IMR-90 (cell line): ENCODE results near the gene ZFPL1. TPM values are rescaled to one million over a fixed set of nuclear protein-coding genes. Genes with fewer than 3 reads are reported as not detected.

Experiments
- ATAC-seq: fragments of 200-7000 bp; cut with Tn5 transposase; 2 replicates; pipeline ENCODE4 v1.9.1; 2020; ENCODE audit warnings: low read depth, mild to moderate bottlenecking, moderate library complexity
- BruUV-seq: library from RNA; stranded (reverse); fragments of 400-500 nt; replicated peaks from 2 replicates; lab custom pipeline; 2021; lab: Mats Ljungman, UMichigan
- CTCF ChIA-PET: fragments of 300-600 bp; formaldehyde crosslinking; extraction: SDS; loops from one replicate; lab custom pipeline; 2021; ENCODE audit warnings: antibody characterized with exemption; lab: Yijun Ruan, JAX
- POLR2A ChIA-PET: fragments of 300-600 bp; sonication (Branson Sonifier 250); formaldehyde crosslinking; loops from one replicate; lab custom pipeline; 2022; ENCODE audit warnings: antibody characterized with exemption; ENCODE audit not compliant: unreplicated experiment; lab: Charles Lee
- DNase-seq: peaks from one replicate; pipeline ENCODE4 v3.0.0; 2013
- H2AFZ ChIP-seq: replicated peaks from 2 replicates; pipeline ENCODE3; 2013; ENCODE audit warnings: low read length, mild to moderate bottlenecking; ENCODE audit not compliant: poor library complexity
- H2AK5ac ChIP-seq: 2 replicates; pipeline ENCODE4 v1.6.1; 2013; ENCODE audit warnings: low read depth, low read length, inconsistent platforms
- H2AK9ac ChIP-seq: replicated peaks from 2 replicates; pipeline ENCODE3; 2013; ENCODE audit warnings: mild to moderate bottlenecking, low read depth, low read length, moderate library complexity; ENCODE audit not compliant: poor library complexity
- H2BK120ac ChIP-seq: 2 replicates; pipeline ENCODE4 v1.6.1; 2013; ENCODE audit warnings: low read depth, low read length, inconsistent platforms
- H2BK15ac ChIP-seq: 3 replicates; pipeline ENCODE4 v1.6.1; 2013; ENCODE audit warnings: low read depth, low read length, inconsistent platforms
- H2BK20ac ChIP-seq: 2 replicates; pipeline ENCODE4 v1.6.1; 2013; ENCODE audit warnings: low read depth, mild to moderate bottlenecking, inconsistent platforms, low read length, moderate library complexity
- H2BK5ac ChIP-seq: 2 replicates; pipeline ENCODE4 v1.6.1; 2013; ENCODE audit warnings: mild to moderate bottlenecking, low read depth, low read length, inconsistent platforms; ENCODE audit not compliant: poor library complexity, severe bottlenecking
- H3K14ac ChIP-seq: replicated peaks from 2 replicates; pipeline ENCODE4 v1.6.1; 2013; ENCODE audit warnings: low read depth, low read length, inconsistent platforms
- H3K18ac ChIP-seq: 2 replicates; pipeline ENCODE4 v1.6.1; 2013; ENCODE audit warnings: low read depth, low read length, control low read depth
- H3K23ac ChIP-seq: 2 replicates; pipeline ENCODE4 v1.6.1; 2013; ENCODE audit warnings: low read depth, low read length, inconsistent platforms
- H3K27ac ChIP-seq: 2 replicates; pipeline ENCODE4 v1.5.1; 2013; ENCODE audit warnings: mild to moderate bottlenecking, control low read depth, low read length; ENCODE audit not compliant: insufficient read depth
- H3K27me3 ChIP-seq: 2 replicates; pipeline ENCODE4 v1.6.1; 2013; ENCODE audit warnings: low read length; ENCODE audit not compliant: control insufficient read depth, insufficient read depth
- H3K36me3 ChIP-seq: 2 replicates; pipeline ENCODE4 v1.6.1; 2013; ENCODE audit warnings: low read length, mixed read lengths; ENCODE audit not compliant: control insufficient read depth, insufficient read depth
- H3K4ac ChIP-seq: 2 replicates; pipeline ENCODE4 v1.6.1; 2013; ENCODE audit warnings: low read depth, low read length, inconsistent platforms
- H3K4me1 ChIP-seq: 2 replicates; pipeline ENCODE4 v1.6.1; 2013; ENCODE audit warnings: low read length, mixed read lengths; ENCODE audit not compliant: control insufficient read depth, insufficient read depth
- H3K4me2 ChIP-seq: 2 replicates; pipeline ENCODE4 v1.6.1; 2013; ENCODE audit warnings: low read depth, mild to moderate bottlenecking, control low read depth, low read length, moderate library complexity
- H3K4me3 ChIP-seq: 2 replicates; pipeline ENCODE4 v1.5.1; 2013; ENCODE audit warnings: low read depth, mild to moderate bottlenecking, control low read depth, low read length, moderate library complexity; ENCODE audit not compliant: insufficient read depth
- H3K56ac ChIP-seq: 2 replicates; pipeline ENCODE4 v1.6.1; 2013; ENCODE audit warnings: low read length, inconsistent platforms; ENCODE audit not compliant: insufficient read depth; ENCODE audit errors: extremely low read depth
- H3K79me1 ChIP-seq, 2 experiments: 2 replicates each; pipeline ENCODE4 v1.6.1; 2013; ENCODE audit warnings: low read length in 2 of 2, inconsistent platforms in 1 of 2, low read depth in 1 of 2
- H3K9ac ChIP-seq: 2 replicates; pipeline ENCODE4 v1.6.1; 2013; ENCODE audit warnings: low read depth, low read length, control low read depth
- H3K9me1 ChIP-seq: 2 replicates; pipeline ENCODE4 v1.6.1; 2013; ENCODE audit warnings: low read length, inconsistent platforms; ENCODE audit not compliant: insufficient read depth
- H3K9me3 ChIP-seq: 2 replicates; pipeline ENCODE4 v1.6.1; 2013; ENCODE audit warnings: low read length; ENCODE audit not compliant: control insufficient read depth, insufficient read depth
- H4K20me1 ChIP-seq: 2 replicates; pipeline ENCODE4 v1.6.1; 2013; ENCODE audit warnings: low read length, inconsistent platforms; ENCODE audit not compliant: insufficient read depth
- H4K5ac ChIP-seq: 2 replicates; pipeline ENCODE4 v1.6.1; 2013; ENCODE audit warnings: mild to moderate bottlenecking, low read depth, low read length, control low read depth
- H4K8ac ChIP-seq, 2 experiments: 2 replicates each; pipeline ENCODE4 v1.6.1; 2013; ENCODE audit warnings: low read depth in 2 of 2, low read length in 2 of 2, control low read depth in 1 of 2, inconsistent platforms in 1 of 2
- H4K91ac ChIP-seq: 2 replicates; pipeline ENCODE4 v1.6.1; 2013; ENCODE audit warnings: low read depth, low read length, inconsistent platforms; ENCODE audit not compliant: insufficient read depth
- MAZ ChIP-seq: IDR thresholded peaks from 2 replicates; pipeline ENCODE4 v1.6.1; 2012; ENCODE audit warnings: low read depth, mild to moderate bottlenecking, low read length, improper control_type of control experiment, moderate library complexity, borderline replicate concordance
- MXI1 ChIP-seq: IDR thresholded peaks from 2 replicates; pipeline ENCODE4 v1.6.1; 2012; ENCODE audit warnings: low read depth, mild to moderate bottlenecking, low read length, moderate library complexity, borderline replicate concordance
- RAD21 ChIP-seq: IDR thresholded peaks from 2 replicates; pipeline ENCODE4 v1.6.1; 2012; ENCODE audit warnings: low read length, improper control_type of control experiment
- SMC3 ChIP-seq: fragments of 150-350 bp; IDR thresholded peaks from 2 replicates; pipeline ENCODE4 v1.6.1; 2016; ENCODE audit warnings: low read depth, mild to moderate bottlenecking, antibody characterized with exemption, low read length, moderate library complexity
- WGBS, 2 experiments: methylation state at CpG; one replicate each; pipeline versions ENCODE4 v1.1.5 to v1.1.7; 2013; ENCODE audit warnings: missing lambda C conversion rate in 2 of 2; ENCODE audit not compliant: insufficient read length in 1 of 2; ENCODE audit errors: extremely low coverage in 2 of 2; 5-methylcytosine and 5-hydroxymethylcytosine counted together
- dilution Hi-C: fragments of 300-500 bp; cut with HindIII; formaldehyde crosslinking; loops from one replicate; pipeline ENCODE4 v1.14.3; 2018; ENCODE audit warnings: low sequenced_read_pairs; ENCODE audit not compliant: unreplicated experiment
- in situ Hi-C: fragments of 300-500 bp; cut with MboI; formaldehyde crosslinking; loops from 3 replicates; pipeline ENCODE4 v1.14.3; 2019; ENCODE audit warnings: low sequenced_read_pairs, inconsistent platforms, mixed read lengths
- intact Hi-C: fragments of 100-400 bp; cut with micrococcal nuclease; formaldehyde crosslinking; loops from 2 replicates; pipeline ENCODE4 v1.10.0; 2022
- polyA plus RNA-seq, 3 experiments: library from polyadenylated mRNA; depleted of rRNA; stranded (reverse); fragments of >200 nt; gene quantifications; 2 replicates each; pipeline ENCODE4 v1.2.3, GENCODE V29; 2012; ENCODE audit warnings: low replicate concordance in 1 of 3
- total RNA-seq: library from RNA; depleted of rRNA; stranded (reverse); fragments of >200 nt; gene quantifications from 2 replicates; pipeline ENCODE4 v1.2.3, GENCODE V29; 2012
- TF ChIP-seq, protein P1 (sequence below): conservative IDR thresholded peaks from 2 replicates; pipeline ENCODE4 v1.5.1; 2012; ENCODE audit warnings: mild to moderate bottlenecking, low read depth, low read length, improper control_type of control experiment

The ZFPL1 gene
- total and polyA plus RNA-seq, 2 of the 4 experiments (the other 2 are of a cell fraction) = 24.0 to 67.5 TPM

DNA sequence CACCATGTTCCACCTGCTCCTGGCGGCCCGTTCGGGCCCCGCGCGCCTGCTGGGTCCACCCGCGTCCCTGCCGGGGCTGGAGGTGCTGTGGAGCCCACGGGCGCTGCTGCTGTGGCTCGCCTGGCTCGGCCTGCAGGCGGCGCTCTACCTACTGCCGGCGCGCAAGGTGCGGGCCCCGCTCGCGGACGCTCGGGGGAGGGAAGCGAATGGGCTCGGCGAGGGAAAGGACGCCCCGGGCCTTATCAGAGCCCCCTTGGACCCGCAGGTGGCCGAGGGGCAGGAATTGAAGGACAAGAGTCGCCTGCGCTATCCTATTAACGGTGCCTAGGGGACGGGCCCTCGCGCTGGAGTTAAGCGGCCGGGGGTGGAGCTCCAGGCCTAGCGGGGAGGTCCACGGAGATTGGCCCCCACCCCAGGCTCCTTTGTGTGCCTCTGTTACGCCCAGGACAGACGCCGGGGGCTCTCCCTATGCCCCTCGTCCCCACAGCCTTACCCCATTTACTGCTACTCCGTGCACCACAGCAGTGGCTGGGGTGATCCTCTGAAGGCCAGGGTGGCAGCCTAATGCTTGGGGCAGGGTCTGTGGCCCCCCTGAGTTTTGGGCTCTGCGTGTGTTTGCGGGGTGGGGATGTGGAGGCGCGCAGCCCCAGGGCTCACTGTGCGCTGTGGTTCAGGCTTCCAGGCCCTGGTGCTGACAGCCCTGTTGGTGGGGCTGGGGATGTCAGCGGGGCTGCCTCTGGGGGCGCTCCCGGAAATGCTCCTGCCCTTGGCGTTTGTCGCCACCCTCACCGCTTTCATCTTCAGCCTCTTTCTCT is 28.7 kb downstream of the ZFPL1 start:
- peak overlapping the region; percentile 88 for H3K4me2 ChIP-seq
- peak overlapping the region; percentile 13; the same call in 1 of the 2 replicates for H2AK5ac ChIP-seq
- H3K56ac ChIP-seq = no peak overlapping the region
- no peak overlapping the region for H3K23ac ChIP-seq
- ATAC-seq (peak; percentile 44), DNase-seq (peak; percentile 27)
- H3K4ac ChIP-seq = peak overlapping the region; percentile 62
- peak overlapping the region; percentile 43 for H3K4me3 ChIP-seq
- H2AFZ ChIP-seq = peak overlapping the region; percentile 95
- peaks cover 0 to 29% of the 10 kb centered on the region in 2 experiments for H3K79me1 ChIP-seq
- dilution Hi-C loops = no loop called here
- no peak overlapping the region; the same call in 1 of the 2 replicates for H4K91ac ChIP-seq
- BruUV-seq = no TSS peak
- H3K18ac ChIP-seq = no peak overlapping the region
- 0 out of 2 replicates have a peak, but pooled peaks cover 2% of the 10 kb centered on the region for H3K9me1 ChIP-seq
- 4% methylated on average over 34 of the region's 57 CpGs; no CpG with 5 or more reads in 1 of the 2 experiments for WGBS, 2 experiments
- no peak overlapping the region for H2BK120ac ChIP-seq
- TF ChIP-seq, protein P1, sequence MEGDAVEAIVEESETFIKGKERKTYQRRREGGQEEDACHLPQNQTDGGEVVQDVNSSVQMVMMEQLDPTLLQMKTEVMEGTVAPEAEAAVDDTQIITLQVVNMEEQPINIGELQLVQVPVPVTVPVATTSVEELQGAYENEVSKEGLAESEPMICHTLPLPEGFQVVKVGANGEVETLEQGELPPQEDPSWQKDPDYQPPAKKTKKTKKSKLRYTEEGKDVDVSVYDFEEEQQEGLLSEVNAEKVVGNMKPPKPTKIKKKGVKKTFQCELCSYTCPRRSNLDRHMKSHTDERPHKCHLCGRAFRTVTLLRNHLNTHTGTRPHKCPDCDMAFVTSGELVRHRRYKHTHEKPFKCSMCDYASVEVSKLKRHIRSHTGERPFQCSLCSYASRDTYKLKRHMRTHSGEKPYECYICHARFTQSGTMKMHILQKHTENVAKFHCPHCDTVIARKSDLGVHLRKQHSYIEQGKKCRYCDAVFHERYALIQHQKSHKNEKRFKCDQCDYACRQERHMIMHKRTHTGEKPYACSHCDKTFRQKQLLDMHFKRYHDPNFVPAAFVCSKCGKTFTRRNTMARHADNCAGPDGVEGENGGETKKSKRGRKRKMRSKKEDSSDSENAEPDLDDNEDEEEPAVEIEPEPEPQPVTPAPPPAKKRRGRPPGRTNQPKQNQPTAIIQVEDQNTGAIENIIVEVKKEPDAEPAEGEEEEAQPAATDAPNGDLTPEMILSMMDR = peak; percentile 70
- TF ChIP-seq SMC3 (no peak), RAD21 (peak; percentile 16; the same call in 1 of the 2 replicates), MAZ (peak; percentile 24; the same call in 1 of the 2 replicates), MXI1 (no peak)
- no peak overlapping the region for H2BK20ac ChIP-seq
- peaks cover 20% of the 10 kb centered on the region for H3K4me1 ChIP-seq
- no peak overlapping the region for H3K27ac ChIP-seq
- H3K14ac ChIP-seq = 0 out of 2 replicates have a peak overlapping the region, but pooled peaks have one; percentile 45
- no peak overlapping the region for H2BK5ac ChIP-seq
- intact Hi-C loops = loop anchor here (5.0 kb wide), 1 partner anchor 140 kb away; no protein-coding TSS in a partner anchor
- H3K27me3 ChIP-seq = no peaks in the 10 kb centered on the region
- no peaks in the 10 kb centered on the region for H3K9me3 ChIP-seq
- no peak overlapping the region for H2BK15ac ChIP-seq
- peak overlapping the region; percentile 5 to 88; a peak in 3 of 4 replicates for H4K8ac ChIP-seq
- peaks cover 11% of the 10 kb centered on the region; the same call in 1 of the 2 replicates for H4K20me1 ChIP-seq
- peaks cover 9% of the 10 kb centered on the region for H3K36me3 ChIP-seq
- ChIA-PET CTCF (interaction anchor here (1.0 to 3.5 kb wide), 2 partner anchors 14 to 72 kb away, joined by 3 to 15 read pairs; partner anchors contain the start of gene SAC3D1), POLR2A (no interaction called here)
- in situ Hi-C loops = no loop called here
- peak overlapping the region; percentile 72 for H4K5ac ChIP-seq
- peak overlapping the region; percentile 16; the same call in 1 of the 2 replicates for H3K9ac ChIP-seq
- H2AK9ac ChIP-seq = peak overlapping the region; percentile 92
